Fibroblast of villous mesenchyme (primary cell): ENCODE measurements around the gene TARS2. TPM values are rescaled to one million over a fixed set of nuclear protein-coding genes. Genes with fewer than 3 reads are reported as not detected.

ENCODE experiments used
- DNase-seq: peaks from one replicate; pipeline ENCODE4 v3.0.0-alpha.2; 2010; ENCODE audit warnings: low read depth
- H3K4me3 ChIP-seq: 2 replicates; pipeline ENCODE4 v1.5.1; 2011; ENCODE audit warnings: low read depth, mild to moderate bottlenecking, low read length
- small RNA-seq: library from RNA; depleted of rRNA; stranded (forward); fragments of <200 nt; gene quantifications from one replicate; pipeline ENCODE3, GENCODE V24; 2012
- total RNA-seq: library from RNA; depleted of rRNA; stranded (reverse); fragments of >200 nt; gene quantifications from 2 replicates; pipeline ENCODE4 v1.2.3, GENCODE V29; 2012
- TF ChIP-seq, protein P1 (sequence below): IDR thresholded peaks from 2 replicates; pipeline ENCODE4 v1.5.1; 2012; ENCODE audit warnings: low read depth, mild to moderate bottlenecking, low read length; ENCODE audit not compliant: insufficient read depth

Gene TARS2
- total RNA-seq, 1 donor, result 17.3 TPM

DNA sequence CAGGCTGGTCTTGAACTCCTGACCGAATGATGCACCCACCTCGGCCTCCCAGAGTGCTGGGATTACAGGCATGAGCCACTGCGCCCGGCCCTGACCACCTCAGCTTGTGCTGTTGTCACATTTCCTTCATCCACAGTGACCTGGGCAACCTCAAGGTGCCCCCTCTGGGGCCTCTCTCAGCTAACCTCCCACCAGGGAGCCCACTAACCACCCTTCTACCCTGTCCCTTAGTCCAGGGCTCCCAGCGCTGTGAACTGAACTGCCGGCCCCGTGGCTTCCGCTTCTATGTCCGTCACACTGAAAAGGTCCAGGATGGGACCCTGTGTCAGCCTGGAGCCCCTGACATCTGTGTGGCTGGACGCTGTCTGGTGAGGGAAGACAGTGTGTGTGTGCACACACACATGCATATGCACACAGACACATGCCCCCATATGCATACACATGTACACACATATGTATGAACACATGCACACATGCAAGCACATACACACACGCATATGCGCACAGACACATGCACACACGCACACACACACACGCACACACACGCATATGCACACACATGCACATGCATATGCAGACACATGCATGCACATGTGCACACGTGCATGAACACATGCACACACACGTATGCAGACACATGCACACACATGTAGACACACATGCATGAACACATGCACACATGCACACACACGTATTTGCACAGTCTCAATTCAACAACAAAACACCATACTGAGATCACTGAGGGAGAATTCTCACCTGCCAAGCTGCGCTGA is 68.2 kb downstream of the TARS2 start:
- H3K4me3 ChIP-seq, result no peak overlapping the region
- TF ChIP-seq, protein P1, sequence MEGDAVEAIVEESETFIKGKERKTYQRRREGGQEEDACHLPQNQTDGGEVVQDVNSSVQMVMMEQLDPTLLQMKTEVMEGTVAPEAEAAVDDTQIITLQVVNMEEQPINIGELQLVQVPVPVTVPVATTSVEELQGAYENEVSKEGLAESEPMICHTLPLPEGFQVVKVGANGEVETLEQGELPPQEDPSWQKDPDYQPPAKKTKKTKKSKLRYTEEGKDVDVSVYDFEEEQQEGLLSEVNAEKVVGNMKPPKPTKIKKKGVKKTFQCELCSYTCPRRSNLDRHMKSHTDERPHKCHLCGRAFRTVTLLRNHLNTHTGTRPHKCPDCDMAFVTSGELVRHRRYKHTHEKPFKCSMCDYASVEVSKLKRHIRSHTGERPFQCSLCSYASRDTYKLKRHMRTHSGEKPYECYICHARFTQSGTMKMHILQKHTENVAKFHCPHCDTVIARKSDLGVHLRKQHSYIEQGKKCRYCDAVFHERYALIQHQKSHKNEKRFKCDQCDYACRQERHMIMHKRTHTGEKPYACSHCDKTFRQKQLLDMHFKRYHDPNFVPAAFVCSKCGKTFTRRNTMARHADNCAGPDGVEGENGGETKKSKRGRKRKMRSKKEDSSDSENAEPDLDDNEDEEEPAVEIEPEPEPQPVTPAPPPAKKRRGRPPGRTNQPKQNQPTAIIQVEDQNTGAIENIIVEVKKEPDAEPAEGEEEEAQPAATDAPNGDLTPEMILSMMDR, result no peak
- DNase-seq, result no peak

DNA sequence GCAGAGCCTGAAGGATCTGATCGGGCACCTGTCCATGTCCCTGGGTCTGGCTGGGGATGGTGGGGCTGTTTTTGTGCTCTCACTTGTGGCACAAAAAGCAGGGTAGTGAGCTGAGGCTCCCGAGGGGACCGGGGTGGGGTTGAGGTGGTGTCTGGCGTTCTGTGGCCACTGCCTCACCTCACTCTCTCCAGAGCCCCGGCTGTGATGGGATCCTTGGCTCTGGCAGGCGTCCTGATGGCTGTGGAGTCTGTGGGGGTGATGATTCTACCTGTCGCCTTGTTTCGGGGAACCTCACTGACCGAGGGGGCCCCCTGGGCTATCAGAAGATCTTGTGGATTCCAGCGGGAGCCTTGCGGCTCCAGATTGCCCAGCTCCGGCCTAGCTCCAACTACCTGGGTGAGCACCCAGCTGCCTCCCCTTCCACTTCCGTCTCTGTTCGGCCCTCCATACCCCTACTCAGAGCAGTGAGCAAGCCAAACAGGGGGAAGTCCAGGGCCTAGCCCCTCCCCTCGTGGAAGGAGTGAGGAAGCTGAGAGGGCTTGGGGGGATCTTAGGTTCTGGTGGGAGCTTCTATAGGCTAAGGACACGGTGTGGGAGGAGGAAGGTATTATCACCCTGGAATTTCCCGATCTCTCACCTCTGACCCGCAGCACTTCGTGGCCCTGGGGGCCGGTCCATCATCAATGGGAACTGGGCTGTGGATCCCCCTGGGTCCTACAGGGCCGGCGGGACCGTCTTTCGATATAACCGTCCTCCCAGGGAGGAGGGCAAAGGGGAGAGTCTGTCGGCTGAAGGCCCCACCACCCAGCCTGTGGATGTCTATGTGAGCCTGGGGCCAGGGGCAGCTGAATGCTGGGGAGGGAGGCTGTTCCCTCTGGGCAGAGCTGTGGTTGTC is 69.0 kb downstream of the TARS2 start:
- TF ChIP-seq, protein P1, result no peak
- H3K4me3 ChIP-seq, result no peak overlapping the region
- no peak for DNase-seq

DNA sequence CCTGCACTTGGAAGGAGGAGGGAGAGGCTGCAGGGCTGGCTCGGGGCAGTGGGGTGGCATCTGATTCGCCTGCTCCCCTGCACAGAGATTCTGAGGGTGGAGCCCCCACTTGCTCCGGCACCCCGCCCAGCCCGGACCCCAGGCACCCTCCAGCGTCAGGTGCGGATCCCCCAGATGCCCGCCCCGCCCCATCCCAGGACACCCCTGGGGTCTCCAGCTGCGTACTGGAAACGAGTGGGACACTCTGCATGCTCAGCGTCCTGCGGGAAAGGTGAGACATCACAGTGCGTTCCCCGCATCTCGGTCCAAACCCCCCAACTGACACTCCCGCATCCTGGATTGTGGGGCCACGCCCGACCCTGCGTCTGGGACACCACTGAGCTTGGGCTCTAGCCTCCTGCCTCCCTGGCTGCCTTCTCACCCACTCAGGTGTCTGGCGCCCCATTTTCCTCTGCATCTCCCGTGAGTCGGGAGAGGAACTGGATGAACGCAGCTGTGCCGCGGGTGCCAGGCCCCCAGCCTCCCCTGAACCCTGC is 69.9 kb downstream of the TARS2 start:
- TF ChIP-seq, protein P1, result no peak
- DNase-seq, result no peak
- no peak overlapping the region for H3K4me3 ChIP-seq

Small RNA genes lying within 50 kb of the gene (small RNA-seq; reads per million reads assigned to genes)
- not detected for gene MIR4257

Other genes starting within 250 kb of the TARS2 start
- not detected in 2 replicates for gene CA14, start 229.6 kb upstream of the TARS2 start, total RNA-seq
- 84.4 and 103 TPM in 2 replicates for gene APH1A, start 218.4 kb upstream of the TARS2 start, total RNA-seq
- gene C1orf54, start 214.6 kb upstream of the TARS2 start, total RNA-seq, result 7.3 and 13.5 TPM in 2 replicates
- 6.5 and 8.1 TPM in 2 replicates for gene CIART, start 204.9 kb upstream of the TARS2 start, total RNA-seq
- gene MRPS21, start 193.6 kb upstream of the TARS2 start, total RNA-seq, result 28.7 and 30.7 TPM in 2 replicates
- 37.7 and 56.6 TPM in 2 replicates for gene PRPF3, start 165.9 kb upstream of the TARS2 start, total RNA-seq
- 9.7 and 16.8 TPM in 2 replicates for gene RPRD2, start 123.3 kb upstream of the TARS2 start, total RNA-seq
- gene ECM1, start 20.7 kb downstream of the TARS2 start, total RNA-seq, result 20.3 and 24.5 TPM in 2 replicates
- 0.64 and 1.3 TPM in 2 replicates for gene FALEC, start 28.3 kb downstream of the TARS2 start, total RNA-seq
- gene ADAMTSL4, start 62.0 kb downstream of the TARS2 start, total RNA-seq, result 2.9 and 8.6 TPM in 2 replicates
- 218 and 272 TPM in 2 replicates for gene MCL1, start 92.2 kb downstream of the TARS2 start, total RNA-seq
- gene ENSA, start 142.2 kb downstream of the TARS2 start, total RNA-seq, result 76.3 and 78.6 TPM in 2 replicates
- gene GOLPH3L, start 209.7 kb downstream of the TARS2 start, total RNA-seq, result 9.3 and 17.7 TPM in 2 replicates
- gene HORMAD1, start 233.5 kb downstream of the TARS2 start, total RNA-seq, result 0.43 and 1.3 TPM in 2 replicates